ENCODE results near the gene CPNE9.

CPNE9 gene

GRCh38 chr3:9686050-9686550 lies 17.5 kb upstream of the CPNE9 start:
- in situ Hi-C loops (cut with MboI; ENCODE audit: low sequenced_read_pairs), result no loop called here

GRCh38 chr3:9686703-9687102 lies 16.9 kb upstream of the CPNE9 start:
- in situ Hi-C loops (cut with MboI; ENCODE audit: low sequenced_read_pairs), result no loop called here

GRCh38 chr3:9687514-9687913 lies 16.1 kb upstream of the CPNE9 start:
- in situ Hi-C loops (cut with MboI; ENCODE audit: low sequenced_read_pairs), result no loop called here

GRCh38 chr3:9688961-9689360 lies 14.7 kb upstream of the CPNE9 start:
- in situ Hi-C loops (cut with MboI; ENCODE audit: low sequenced_read_pairs), result no loop called here

GRCh38 chr3:9689757-9690156 lies 13.9 kb upstream of the CPNE9 start:
- in situ Hi-C loops (cut with MboI; ENCODE audit: low sequenced_read_pairs), result no loop called here

- in situ Hi-C loops (cut with MboI; ENCODE audit: low sequenced_read_pairs), result no loop called here
Observed at GRCh38 chr3:9690451-9691450, 12.9 kb upstream of the CPNE9 start.

DNA sequence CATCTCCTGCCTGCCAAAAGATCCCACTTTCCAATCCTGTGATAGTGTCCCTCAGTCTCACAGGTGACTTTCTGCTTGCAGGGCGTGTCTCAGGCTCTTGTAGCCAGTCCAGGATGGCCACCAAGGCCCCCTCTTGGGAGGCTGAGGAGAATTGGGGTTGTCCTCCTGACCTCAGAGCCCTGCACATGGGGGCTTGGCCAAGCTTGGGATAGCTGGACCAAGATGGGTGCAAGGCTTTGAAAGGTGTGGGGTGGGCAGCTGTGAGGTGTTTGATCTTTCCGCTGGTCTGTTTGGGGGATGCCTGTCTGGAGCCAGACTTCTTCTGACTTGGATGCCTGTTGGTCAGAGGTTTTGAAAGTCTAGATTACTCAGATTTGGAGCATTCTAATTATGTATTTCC lies 12.0 kb upstream of the CPNE9 start:
- in situ Hi-C loops (cut with MboI; ENCODE audit: low sequenced_read_pairs), result no loop called here

- in situ Hi-C loops (cut with MboI; ENCODE audit: low sequenced_read_pairs), result no loop called here
Observed at GRCh38 chr3:9692416-9692815, 11.2 kb upstream of the CPNE9 start.

GRCh38 chr3:9695345-9695744 lies 8.3 kb upstream of the CPNE9 start:
- in situ Hi-C loops (cut with MboI; ENCODE audit: low sequenced_read_pairs), result no loop called here

DNA sequence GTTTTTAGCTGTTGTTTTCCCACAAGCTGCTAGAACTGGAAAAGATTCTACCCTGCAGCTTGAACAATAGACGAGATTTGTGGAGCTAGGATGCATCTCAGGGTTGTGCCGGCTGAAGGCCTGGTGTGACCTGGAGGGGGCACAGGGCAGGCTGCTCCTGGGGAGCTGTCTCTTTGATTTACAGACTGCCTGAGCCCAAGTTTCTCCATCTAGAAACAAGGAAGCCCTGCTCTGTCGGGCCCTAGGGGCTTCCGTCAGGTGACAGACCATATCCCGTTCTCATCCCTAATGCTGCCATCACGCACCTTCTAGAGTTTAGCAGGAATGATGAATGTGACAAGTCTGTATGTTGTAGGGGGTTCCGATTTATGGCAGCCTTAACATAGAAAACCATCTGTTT lies 7.9 kb upstream of the CPNE9 start:
- in situ Hi-C loops (cut with MboI; ENCODE audit: low sequenced_read_pairs), result no loop called here

DNA sequence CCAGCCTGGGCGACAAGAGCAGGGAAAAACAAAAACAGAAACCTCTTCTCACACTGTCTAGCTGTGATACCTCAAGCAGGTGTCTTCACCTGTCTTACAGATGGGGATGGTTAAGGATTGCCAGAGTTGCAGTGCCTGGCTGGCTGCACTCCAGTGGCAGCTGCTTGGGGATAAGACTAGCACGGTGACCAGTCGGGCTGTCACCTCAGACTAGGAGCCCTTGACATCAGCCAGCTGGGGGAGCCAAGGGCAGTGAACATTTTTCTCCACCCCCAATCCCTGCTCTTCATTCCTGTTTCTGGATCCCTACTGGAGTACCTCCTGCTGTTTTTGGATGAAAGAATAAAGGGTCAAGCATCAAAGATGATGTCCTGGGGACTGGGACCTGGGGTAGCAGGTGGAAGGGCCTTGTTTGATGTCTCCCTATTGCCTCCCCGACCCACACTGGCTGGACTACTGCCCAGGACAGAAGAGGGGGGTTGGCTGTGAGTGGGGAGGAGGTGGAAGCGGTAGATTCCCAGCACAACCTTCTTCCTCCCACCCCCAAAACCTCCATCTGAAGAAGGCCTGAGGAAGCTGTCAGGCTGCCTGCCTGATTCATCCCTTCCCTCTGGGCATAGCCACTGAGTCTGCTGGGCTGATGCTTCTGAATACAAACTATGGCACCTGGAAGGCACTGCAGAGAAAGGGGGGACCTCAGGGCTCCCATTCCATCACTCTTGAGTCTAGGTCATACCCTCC lies 7.0 kb upstream of the CPNE9 start:
- in situ Hi-C loops (cut with MboI; ENCODE audit: low sequenced_read_pairs), result no loop called here

- in situ Hi-C loops (cut with MboI; ENCODE audit: low sequenced_read_pairs), result no loop called here
Observed at GRCh38 chr3:9697892-9698291, 5.7 kb upstream of the CPNE9 start.

- in situ Hi-C loops (cut with MboI; ENCODE audit: low sequenced_read_pairs), result no loop called here
Observed at GRCh38 chr3:9698293-9698692, 5.3 kb upstream of the CPNE9 start.

DNA sequence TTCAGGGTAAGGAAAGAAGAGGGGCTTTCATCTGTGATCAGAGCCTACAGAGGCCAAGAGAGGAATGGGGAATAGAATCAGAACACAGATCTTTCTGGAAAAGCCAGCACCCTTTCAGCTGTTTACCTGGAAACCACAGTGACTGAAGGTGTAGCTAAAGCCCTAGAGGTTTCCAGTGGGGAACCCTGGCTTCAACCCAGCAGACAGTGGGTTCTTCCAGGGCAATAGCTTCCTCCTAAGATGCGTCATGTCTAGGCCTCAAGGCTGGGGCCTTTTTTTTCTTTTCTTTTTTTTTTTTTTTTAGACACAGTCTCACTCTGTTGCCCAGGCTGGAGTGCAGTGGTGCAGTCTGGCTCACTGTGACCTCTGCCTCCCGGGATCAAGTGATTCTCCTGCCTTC lies 3.1 kb upstream of the CPNE9 start:
- in situ Hi-C loops (cut with MboI; ENCODE audit: low sequenced_read_pairs), result no loop called here

DNA sequence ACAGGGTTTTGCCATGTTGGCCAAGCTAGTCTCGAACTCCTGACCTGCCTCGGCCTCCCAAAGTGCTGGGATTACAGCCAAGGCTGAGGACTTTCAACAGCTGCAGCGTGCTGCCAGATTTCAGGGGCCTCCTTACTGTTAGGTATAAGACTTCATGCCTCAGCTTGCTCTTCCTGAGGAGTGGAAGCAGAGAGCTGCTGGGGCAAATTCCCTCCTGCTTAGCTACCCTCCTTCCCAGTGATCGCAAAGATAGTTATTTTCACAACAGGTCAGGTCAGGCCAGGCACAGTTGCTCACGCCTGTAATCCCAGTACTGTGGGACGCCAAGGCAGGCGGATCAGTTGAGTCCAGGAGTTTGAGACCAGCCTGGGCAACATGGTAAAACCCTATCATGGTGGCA lies 2.6 kb upstream of the CPNE9 start:
- in situ Hi-C loops (cut with MboI; ENCODE audit: low sequenced_read_pairs), result no loop called here

DNA sequence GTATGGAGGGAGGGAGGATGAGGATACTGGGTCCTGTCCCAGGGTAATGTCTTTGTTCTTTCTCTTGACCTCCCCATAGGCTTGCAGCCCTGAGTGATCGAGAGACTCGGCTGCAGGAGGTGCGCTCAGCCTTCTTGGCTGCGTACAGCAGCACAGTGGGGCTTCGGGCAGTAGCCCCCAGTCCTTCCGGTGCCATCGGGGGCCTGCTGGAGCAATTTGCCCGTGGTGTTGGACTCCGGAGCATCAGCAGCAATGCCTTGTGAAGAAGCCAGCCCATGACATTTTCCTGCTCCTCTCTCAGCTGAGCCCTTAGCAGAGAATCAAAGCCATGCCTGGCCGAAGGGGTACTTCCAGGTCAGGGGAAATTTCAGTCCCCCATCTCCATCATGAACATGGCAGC lies 1.9 kb upstream of the CPNE9 start:
- in situ Hi-C loops (cut with MboI; ENCODE audit: low sequenced_read_pairs), result no loop called here

DNA sequence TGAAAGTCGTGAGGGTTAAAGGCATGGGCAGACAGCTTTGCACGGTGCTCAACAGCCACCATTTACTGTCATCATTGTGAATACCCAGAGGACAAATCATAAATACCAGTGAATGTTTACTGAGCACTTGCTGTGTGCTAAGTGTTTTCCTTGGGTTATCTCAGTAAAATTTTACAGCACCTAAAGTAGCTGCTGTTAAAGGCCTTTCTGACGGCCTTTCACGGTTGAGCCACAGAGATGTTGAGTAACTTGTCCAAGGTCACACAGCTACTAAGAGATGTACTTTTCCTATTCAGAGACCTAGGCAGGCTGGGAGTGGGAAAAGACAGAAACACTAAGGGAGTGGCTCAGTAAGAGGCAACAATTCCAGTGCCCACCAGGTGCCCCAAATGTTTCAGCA lies 393 bp upstream of the CPNE9 start:
- in situ Hi-C loops (cut with MboI; ENCODE audit: low sequenced_read_pairs), result no loop called here

- in situ Hi-C loops (cut with MboI; ENCODE audit: low sequenced_read_pairs), result no loop called here
Observed at GRCh38 chr3:9704347-9705322, 1.0 kb downstream of the CPNE9 start.

DNA sequence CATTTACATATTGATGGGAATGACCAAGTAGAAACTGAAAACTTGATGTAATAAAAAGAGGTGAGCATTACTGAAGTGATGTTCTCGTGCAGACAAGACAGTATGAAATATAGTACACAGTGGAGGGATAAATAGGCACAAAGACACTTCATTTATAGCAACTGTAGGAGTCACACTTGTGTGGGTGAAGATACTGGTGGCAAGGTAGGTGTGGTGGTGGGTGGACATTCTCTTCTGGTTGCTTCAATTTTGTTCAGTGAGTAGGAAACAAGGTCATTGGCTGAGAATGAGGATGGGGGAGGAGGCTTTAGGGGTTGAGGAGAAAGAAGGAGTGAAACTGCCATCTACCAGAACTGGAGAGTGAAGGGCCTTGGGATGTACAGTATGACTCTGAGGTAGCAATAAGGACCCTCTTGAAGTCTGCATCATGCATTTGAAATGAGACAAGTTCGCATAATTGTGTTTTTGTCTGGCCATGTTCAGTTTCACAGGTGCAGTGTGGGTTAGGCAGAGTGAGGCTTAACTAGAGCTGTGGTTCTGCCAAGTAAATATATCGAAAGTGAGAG lies 6.6 kb downstream of the CPNE9 start:
- in situ Hi-C loops (cut with MboI; ENCODE audit: low sequenced_read_pairs), result no loop called here

DNA sequence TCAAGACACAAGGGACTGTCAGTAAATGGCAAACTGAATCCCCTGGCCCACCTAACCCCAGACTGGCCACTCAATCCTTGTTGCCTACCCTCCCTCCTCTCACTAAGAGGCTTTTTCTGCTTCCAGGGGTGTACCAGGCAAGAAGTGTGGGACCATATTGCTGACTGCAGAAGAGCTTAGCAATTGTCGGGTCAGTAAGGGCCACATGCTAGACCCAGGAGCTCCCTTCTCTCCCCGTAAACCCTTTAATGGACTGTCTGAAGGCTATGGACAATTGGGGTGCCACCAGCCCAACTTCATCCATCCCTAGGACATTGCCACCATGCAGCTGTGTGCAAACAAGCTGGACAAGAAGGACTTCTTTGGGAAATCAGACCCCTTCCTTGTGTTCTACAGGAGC lies 8.8 kb downstream of the CPNE9 start:
- in situ Hi-C loops (cut with MboI; ENCODE audit: low sequenced_read_pairs), result no loop called here
